Upper lobe of left lung (tissue), 4 donors: ENCODE measurements around the gene LIN37.

Experiments used
- POLR2A ChIP-seq, 4 donors: fragments of 450-650 bp; IDR thresholded peaks; one replicate each; pipeline ENCODE4 v1.5.1; 2016 to 2017; ENCODE audit warnings: antibody characterized with exemption in 4 of 4, mild to moderate bottlenecking in 2 of 4
- POLR2AphosphoS5 ChIP-seq, 2 donors: sonication (generic); formaldehyde crosslinking; IDR thresholded peaks; one replicate each; pipeline ENCODE4 v1.5.1; 2017; ENCODE audit warnings: antibody characterized with exemption in 2 of 2
- TF ChIP-seq, protein P1 (sequence below), 6 experiments: fragments of 450-650 bp in 4 of 6; fragments of 200-600 bp in 2 of 6; sonication (generic) in 2 of 6; IDR thresholded peaks; one replicate each; pipeline ENCODE4 v1.5.1; 2016 to 2019; ENCODE audit warnings: antibody characterized with exemption in 6 of 6

DNA sequence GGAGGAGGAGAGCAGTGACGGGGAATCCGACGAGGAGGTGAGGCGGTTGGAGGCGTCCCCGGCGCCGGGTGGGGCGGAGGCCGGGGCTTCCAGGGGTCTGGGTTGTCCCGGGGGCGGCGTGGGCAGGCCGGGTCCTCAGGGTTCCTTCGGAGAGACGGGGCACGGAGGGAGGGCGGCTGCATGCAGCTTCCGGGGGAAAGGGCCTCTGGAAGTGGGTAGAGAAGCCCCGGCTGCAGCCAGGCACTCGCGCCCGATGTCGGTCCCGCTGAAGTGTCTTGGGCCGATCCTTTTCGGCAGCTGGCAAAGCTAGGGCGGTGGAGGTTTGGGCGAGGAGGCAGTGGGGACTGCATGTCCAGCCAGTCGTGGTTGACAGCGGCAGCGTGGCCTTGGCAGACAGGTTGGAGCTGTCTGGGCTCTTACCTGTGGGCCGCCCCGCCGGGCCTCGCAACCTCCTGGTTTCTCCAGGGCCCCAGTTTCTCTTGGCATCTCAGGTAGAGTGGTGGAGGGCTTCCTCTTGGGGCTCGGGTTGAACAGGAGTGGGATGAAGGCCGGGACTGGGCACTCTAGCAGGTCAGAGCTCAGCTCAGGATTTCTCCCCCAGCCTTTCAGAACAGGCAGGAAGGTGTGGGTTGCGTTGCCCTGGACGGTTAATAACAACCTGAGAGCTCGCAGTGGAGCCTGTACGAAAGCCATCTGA lies 29.9 kb upstream of the LIN37 start:
- TF ChIP-seq, protein P1, sequence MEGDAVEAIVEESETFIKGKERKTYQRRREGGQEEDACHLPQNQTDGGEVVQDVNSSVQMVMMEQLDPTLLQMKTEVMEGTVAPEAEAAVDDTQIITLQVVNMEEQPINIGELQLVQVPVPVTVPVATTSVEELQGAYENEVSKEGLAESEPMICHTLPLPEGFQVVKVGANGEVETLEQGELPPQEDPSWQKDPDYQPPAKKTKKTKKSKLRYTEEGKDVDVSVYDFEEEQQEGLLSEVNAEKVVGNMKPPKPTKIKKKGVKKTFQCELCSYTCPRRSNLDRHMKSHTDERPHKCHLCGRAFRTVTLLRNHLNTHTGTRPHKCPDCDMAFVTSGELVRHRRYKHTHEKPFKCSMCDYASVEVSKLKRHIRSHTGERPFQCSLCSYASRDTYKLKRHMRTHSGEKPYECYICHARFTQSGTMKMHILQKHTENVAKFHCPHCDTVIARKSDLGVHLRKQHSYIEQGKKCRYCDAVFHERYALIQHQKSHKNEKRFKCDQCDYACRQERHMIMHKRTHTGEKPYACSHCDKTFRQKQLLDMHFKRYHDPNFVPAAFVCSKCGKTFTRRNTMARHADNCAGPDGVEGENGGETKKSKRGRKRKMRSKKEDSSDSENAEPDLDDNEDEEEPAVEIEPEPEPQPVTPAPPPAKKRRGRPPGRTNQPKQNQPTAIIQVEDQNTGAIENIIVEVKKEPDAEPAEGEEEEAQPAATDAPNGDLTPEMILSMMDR (IDR thresholded peaks at IDR 0.05), result no peak
- TF ChIP-seq POLR2A (IDR thresholded peaks at IDR 0.05), result no peak
- TF ChIP-seq POLR2AphosphoS5 (IDR thresholded peaks at IDR 0.05), result no peak
